NCI-H2029 (cell line): ENCODE measurements around the gene ABCC5.
"Not testable (repeated sequence)": the region's sequence is repeated elsewhere in the genome, so short reads cannot be mapped to it uniquely, and the experiment has no call there.

ENCODE experiments used
- DNase-seq: peaks from one replicate; lab custom pipeline; 2025; lab: John Stamatoyannopoulos, UW

ABCC5 gene

GRCh38 chr3:183885766-183886165 lies 131.9 kb downstream of the ABCC5 start:
- DNase-seq, result no peak

- DNase-seq, result peak; percentile 93
These were observed 133.0 kb downstream of the ABCC5 start, which contains the start of gene PARL for GRCh38 chr3:183884427-183885296. PARL (minus strand) TSS chr3:183884880; CDS start chr3:183884846, 34 bp downstream.

- no peak for DNase-seq
These were observed 133.6 kb downstream of the ABCC5 start for GRCh38 chr3:183884097-183884426.

GRCh38 chr3:183883291-183884096 lies 134.2 kb downstream of the ABCC5 start:
- DNase-seq, result no peak

- DNase-seq, result no peak
These were observed 137.6 kb downstream of the ABCC5 start for GRCh38 chr3:183880121-183880520.

GRCh38 chr3:183879243-183879642 lies 138.4 kb downstream of the ABCC5 start:
- no peak for DNase-seq

- DNase-seq, result no peak
These were observed 139.6 kb downstream of the ABCC5 start for GRCh38 chr3:183878071-183878470.

- DNase-seq, result not testable (repeated sequence)
These were observed 140.5 kb downstream of the ABCC5 start for GRCh38 chr3:183877227-183877626.

- DNase-seq, result no peak
These were observed 142.3 kb downstream of the ABCC5 start for GRCh38 chr3:183875411-183875810.

GRCh38 chr3:183873914-183874313 lies 143.8 kb downstream of the ABCC5 start:
- no peak for DNase-seq

- no peak for DNase-seq
These were observed 146.1 kb downstream of the ABCC5 start for GRCh38 chr3:183871541-183871940.

- no peak for DNase-seq
These were observed 147.1 kb downstream of the ABCC5 start for GRCh38 chr3:183870563-183870962.
